Fibroblast of skin of scalp (primary cell): ENCODE data around the gene ALK.
"Not testable (repeated sequence)": the region's sequence is repeated elsewhere in the genome, so short reads cannot be mapped to it uniquely, and the experiment has no call there.

Experiments
- DNase-seq: peaks from one replicate; pipeline ENCODE4 v3.0.0-alpha.2; 2013

ALK gene

GRCh38 chr2:29263886-29264285 is 657.5 kb downstream of the ALK start:
- DNase-seq = no peak

GRCh38 chr2:29262681-29263260 is 658.6 kb downstream of the ALK start:
- DNase-seq = no peak

GRCh38 chr2:29261003-29261402 is 660.4 kb downstream of the ALK start:
- DNase-seq = no peak

GRCh38 chr2:29260142-29260772 is 661.1 kb downstream of the ALK start:
- peak; percentile 52 for DNase-seq

- DNase-seq = peak; percentile 63
Observed at GRCh38 chr2:29259221-29259620, 662.2 kb downstream of the ALK start.

GRCh38 chr2:29255004-29255403 is 666.4 kb downstream of the ALK start:
- DNase-seq = no peak

- DNase-seq = not testable (repeated sequence)
Observed at GRCh38 chr2:29253495-29254275, 667.7 kb downstream of the ALK start.

GRCh38 chr2:29253026-29253425 is 668.4 kb downstream of the ALK start:
- no peak for DNase-seq

- DNase-seq = no peak
Observed at GRCh38 chr2:29251406-29251805, 670.0 kb downstream of the ALK start.

- DNase-seq = no peak
Observed at GRCh38 chr2:29250977-29251376, 670.4 kb downstream of the ALK start.

GRCh38 chr2:29249666-29250253 is 671.6 kb downstream of the ALK start:
- DNase-seq = no peak

GRCh38 chr2:29247336-29247914 is 674.0 kb downstream of the ALK start:
- DNase-seq = no peak

- no peak for DNase-seq
Observed at GRCh38 chr2:29246383-29247300, 674.7 kb downstream of the ALK start.

- DNase-seq = no peak
Observed at GRCh38 chr2:29245742-29246382, 675.5 kb downstream of the ALK start.

GRCh38 chr2:29245035-29245741 is 676.2 kb downstream of the ALK start:
- not testable (repeated sequence) for DNase-seq

GRCh38 chr2:29242621-29243375 is 678.6 kb downstream of the ALK start:
- no peak for DNase-seq

GRCh38 chr2:29241955-29242565 is 679.3 kb downstream of the ALK start:
- no peak for DNase-seq

- no peak for DNase-seq
Observed at GRCh38 chr2:29241341-29241740, 680.0 kb downstream of the ALK start.

- DNase-seq = no peak
Observed at GRCh38 chr2:29240601-29241000, 680.8 kb downstream of the ALK start.
